HG03060 (cell line): ENCODE results near the gene TBC1D10A.

Experiments used
- ATAC-seq: cut with Tn5 transposase; IDR thresholded peaks from one replicate; pipeline ENCODE4 v1.9.1; 2021; ENCODE audit warnings: low read depth, moderate number of reproducible peaks; ENCODE audit not compliant: unreplicated experiment

Gene TBC1D10A

GRCh38 chr22:30304495-30305244, 22.1 kb downstream of the TBC1D10A start:
- ATAC-seq: no peak

GRCh38 chr22:30302810-30303138, 24.0 kb downstream of the TBC1D10A start:
- no peak for ATAC-seq

- no peak for ATAC-seq
Observed at GRCh38 chr22:30301995-30302809, 24.5 kb downstream of the TBC1D10A start.

GRCh38 chr22:30299322-30299721, 27.4 kb downstream of the TBC1D10A start:
- no peak for ATAC-seq

- ATAC-seq: no peak
Observed at GRCh38 chr22:30297991-30298701, 28.6 kb downstream of the TBC1D10A start.

GRCh38 chr22:30297276-30297990, 29.3 kb downstream of the TBC1D10A start:
- no peak for ATAC-seq

- ATAC-seq: no peak
Observed at GRCh38 chr22:30296833-30297232, 29.9 kb downstream of the TBC1D10A start.

GRCh38 chr22:30296324-30296723, 30.4 kb downstream of the TBC1D10A start:
- no peak for ATAC-seq

- ATAC-seq: no peak
Observed at GRCh38 chr22:30295576-30295975, 31.2 kb downstream of the TBC1D10A start.

- ATAC-seq: no peak
Observed at GRCh38 chr22:30294830-30295229, 31.9 kb downstream of the TBC1D10A start.

- no peak for ATAC-seq
Observed at GRCh38 chr22:30294066-30294465, 32.7 kb downstream of the TBC1D10A start.

GRCh38 chr22:30293026-30293425, 33.7 kb downstream of the TBC1D10A start:
- no peak for ATAC-seq

GRCh38 chr22:30292069-30292970, 34.4 kb downstream of the TBC1D10A start:
- ATAC-seq: no peak

- ATAC-seq: no peak
Observed at GRCh38 chr22:30291058-30291892, 35.5 kb downstream of the TBC1D10A start.

GRCh38 chr22:30290342-30291057, 36.2 kb downstream of the TBC1D10A start:
- no peak for ATAC-seq

- no peak for ATAC-seq
Observed at GRCh38 chr22:30289980-30290313, 36.8 kb downstream of the TBC1D10A start.

- ATAC-seq: peak; percentile 40
Observed at GRCh38 chr22:30289141-30289979, 37.4 kb downstream of the TBC1D10A start, which contains the start of gene CASTOR1. CASTOR1 (minus strand) TSS chr22:30289505; CDS start chr22:30289497, 8 bp downstream.
